ENCODE measurements around the gene SMIM12. TPM values are rescaled to one million over a fixed set of nuclear protein-coding genes. Genes with fewer than 3 reads are reported as not detected.

SMIM12 gene
- total RNA-seq, 1 experiment from 2014 or later = 19.3 TPM

DNA sequence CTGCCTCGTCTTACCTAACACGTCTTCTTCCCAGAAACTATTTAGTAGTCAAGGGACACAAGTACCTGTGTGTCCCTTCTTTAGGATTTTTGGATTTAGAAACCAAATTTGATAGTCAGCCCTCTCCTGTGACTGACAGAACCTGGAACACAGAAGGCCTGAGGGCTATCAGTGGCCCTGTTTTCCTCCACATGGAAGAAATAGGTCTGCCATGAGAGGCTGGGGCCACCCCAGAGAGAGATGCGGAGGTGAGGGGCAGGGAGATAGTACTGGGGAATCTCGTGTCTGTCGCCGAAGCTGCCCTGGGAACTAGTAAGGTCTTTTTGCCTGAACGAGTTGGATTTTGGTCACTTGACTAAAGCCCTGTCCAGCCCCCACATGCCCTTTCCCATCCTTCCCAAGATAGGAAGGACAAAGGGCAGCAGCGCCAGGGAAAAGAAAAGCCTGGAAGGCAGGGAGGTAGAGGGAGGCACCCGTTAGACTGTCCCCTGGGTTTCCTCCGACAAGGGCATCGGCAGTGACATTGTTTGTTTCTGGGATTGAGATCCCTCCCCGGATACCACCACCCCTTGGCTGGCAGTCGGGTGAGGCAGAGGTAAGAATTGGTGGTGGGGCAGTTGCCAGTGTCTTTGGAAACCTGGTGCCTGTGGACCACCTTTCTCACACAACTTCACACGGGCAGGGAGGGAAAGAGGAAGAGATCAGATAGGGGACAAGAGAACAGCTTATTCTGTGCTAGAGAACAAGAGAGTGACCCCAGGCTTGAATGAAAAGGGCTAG lies 19.8 kb downstream of the SMIM12 start:
- no peaks in the 10 kb centered on the region for H3K9me3 Mint-ChIP-seq (ENCODE audit: unreplicated experiment)
- CTCF ChIA-PET = no interaction called here

DNA sequence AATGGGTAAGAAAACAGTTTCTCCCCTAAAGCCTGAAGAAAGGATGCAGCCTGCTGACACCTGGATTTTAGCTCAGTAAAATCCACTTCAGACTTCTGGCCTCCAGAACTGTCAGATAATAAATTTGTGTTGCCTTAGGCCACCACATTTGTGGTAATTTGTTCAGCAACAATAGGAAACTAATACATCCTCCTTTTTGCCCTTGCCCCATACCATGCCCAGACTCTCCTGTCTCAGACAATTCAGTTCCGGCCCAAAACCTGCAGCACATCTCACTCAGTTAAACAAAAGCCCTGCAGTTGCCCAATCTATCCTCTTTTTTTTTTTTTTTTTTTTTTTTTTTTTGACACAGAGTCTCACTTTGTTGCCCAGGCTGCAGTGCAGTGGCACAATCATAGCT lies 25.8 kb downstream of the SMIM12 start:
- Mint-ChIP-seq H3K9me3 (ENCODE audit: unreplicated experiment) (no peaks in the 10 kb centered on the region), H3K4me3 (ENCODE audit: unreplicated experiment) (no peak overlapping the region), H3K4me1 (ENCODE audit: low read depth, unreplicated experiment) (no peaks in the 10 kb centered on the region), H3K27ac (ENCODE audit: unreplicated experiment) (no peak overlapping the region), H3K27me3 (ENCODE audit: insufficient read depth, unreplicated experiment) (no peaks in the 10 kb centered on the region), H3K36me3 (ENCODE audit: insufficient read depth, unreplicated experiment) (no peaks in the 10 kb centered on the region)
- POLR2A ChIA-PET = interaction anchor here (0.6 kb wide), 1 partner anchor 8 kb away, joined by 4 read pairs; no protein-coding TSS in a partner anchor
- no peak for DNase-seq
- TF ChIP-seq, protein P1, sequence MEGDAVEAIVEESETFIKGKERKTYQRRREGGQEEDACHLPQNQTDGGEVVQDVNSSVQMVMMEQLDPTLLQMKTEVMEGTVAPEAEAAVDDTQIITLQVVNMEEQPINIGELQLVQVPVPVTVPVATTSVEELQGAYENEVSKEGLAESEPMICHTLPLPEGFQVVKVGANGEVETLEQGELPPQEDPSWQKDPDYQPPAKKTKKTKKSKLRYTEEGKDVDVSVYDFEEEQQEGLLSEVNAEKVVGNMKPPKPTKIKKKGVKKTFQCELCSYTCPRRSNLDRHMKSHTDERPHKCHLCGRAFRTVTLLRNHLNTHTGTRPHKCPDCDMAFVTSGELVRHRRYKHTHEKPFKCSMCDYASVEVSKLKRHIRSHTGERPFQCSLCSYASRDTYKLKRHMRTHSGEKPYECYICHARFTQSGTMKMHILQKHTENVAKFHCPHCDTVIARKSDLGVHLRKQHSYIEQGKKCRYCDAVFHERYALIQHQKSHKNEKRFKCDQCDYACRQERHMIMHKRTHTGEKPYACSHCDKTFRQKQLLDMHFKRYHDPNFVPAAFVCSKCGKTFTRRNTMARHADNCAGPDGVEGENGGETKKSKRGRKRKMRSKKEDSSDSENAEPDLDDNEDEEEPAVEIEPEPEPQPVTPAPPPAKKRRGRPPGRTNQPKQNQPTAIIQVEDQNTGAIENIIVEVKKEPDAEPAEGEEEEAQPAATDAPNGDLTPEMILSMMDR (IDR thresholded peaks at IDR 0.05; ENCODE audit: insufficient read depth in 1 of 2, low read depth in 1 of 2, low read length in 1 of 2, severe bottlenecking in 1 of 2, unreplicated experiment in 1 of 2) = no peak
- H3K4me1 ChIP-seq = no peaks in the 10 kb centered on the region
- H3K9me3 ChIP-seq = no peaks in the 10 kb centered on the region
- no peaks in the 10 kb centered on the region for H3K27me3 ChIP-seq (replicated peaks; ENCODE audit: control insufficient read depth, insufficient read depth, low read length)
- no peak overlapping the region for H3K4me3 ChIP-seq (ENCODE audit: low read depth, low read length)
- CTCF ChIA-PET = interaction anchor here (0.7 kb wide), 1 partner anchor 12 kb away, joined by 3 read pairs; no protein-coding TSS in a partner anchor
- H3K36me3 ChIP-seq (ENCODE audit: control insufficient read depth, insufficient read depth, low read length) = no peaks in the 10 kb centered on the region
- BruUV-seq (replicated peaks) = no TSS peak
- intact Hi-C loops (cut with micrococcal nuclease; ENCODE audit: unreplicated experiment) = no loop called here

More for the DNA sequence above, 19.8 kb downstream of the SMIM12 start:
- Mint-ChIP-seq H3K27me3 (ENCODE audit: insufficient read depth, unreplicated experiment) (no peaks in the 10 kb centered on the region), H3K4me1 (ENCODE audit: low read depth, unreplicated experiment) (peaks cover 5% of the 10 kb centered on the region), H3K4me3 (ENCODE audit: unreplicated experiment) (no peak overlapping the region), H3K36me3 (ENCODE audit: insufficient read depth, unreplicated experiment) (no peaks in the 10 kb centered on the region), H3K27ac (ENCODE audit: unreplicated experiment) (no peak overlapping the region)
- TF ChIP-seq, protein P1 (IDR thresholded peaks at IDR 0.05; ENCODE audit: insufficient read depth in 1 of 2, low read depth in 1 of 2, low read length in 1 of 2, severe bottlenecking in 1 of 2, unreplicated experiment in 1 of 2) = no peak
- intact Hi-C loops (cut with micrococcal nuclease; ENCODE audit: unreplicated experiment) = no loop called here
- BruUV-seq (replicated peaks) = no TSS peak
- Histone ChIP-seq H3K27me3 (replicated peaks; ENCODE audit: control insufficient read depth, insufficient read depth, low read length) (no peaks in the 10 kb centered on the region), H3K9me3 (no peaks in the 10 kb centered on the region), H3K4me1 (peaks cover 13% of the 10 kb centered on the region; the same call in 1 of the 2 replicates), H3K4me3 (ENCODE audit: low read depth, low read length) (no peak overlapping the region), H3K36me3 (ENCODE audit: control insufficient read depth, insufficient read depth, low read length) (no peaks in the 10 kb centered on the region)
- POLR2A ChIA-PET = no interaction called here
- no peak for DNase-seq

DNA sequence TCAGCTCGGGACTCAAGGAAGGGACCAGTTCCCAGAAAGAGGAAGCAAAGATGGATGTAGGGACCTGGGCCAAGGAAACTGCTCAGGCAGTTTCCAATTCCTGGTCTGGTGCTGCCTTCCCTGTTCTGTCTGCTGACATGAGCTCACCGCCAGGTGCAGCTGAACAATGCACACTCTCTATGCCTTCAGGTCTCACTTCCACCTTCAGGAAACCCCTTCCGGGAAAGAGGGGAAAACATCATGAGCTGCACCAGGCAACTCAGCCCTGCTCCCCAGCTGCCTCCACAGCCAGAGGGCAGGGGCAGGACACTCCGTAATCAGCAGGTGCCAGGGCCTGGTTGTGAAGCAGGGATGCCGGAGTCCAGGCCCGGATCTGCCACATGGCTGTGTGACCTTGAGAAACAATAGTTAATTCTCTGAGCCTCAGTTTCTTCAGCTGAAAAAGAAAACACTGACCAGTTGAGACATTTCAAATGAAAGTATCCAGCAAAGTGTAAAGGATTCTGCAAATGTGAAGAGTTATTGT lies 27.8 kb downstream of the SMIM12 start:
- Histone ChIP-seq H3K9me3 (no peaks in the 10 kb centered on the region), H3K4me3 (ENCODE audit: low read depth, low read length) (no peak overlapping the region), H3K36me3 (ENCODE audit: control insufficient read depth, insufficient read depth, low read length) (no peaks in the 10 kb centered on the region), H3K27me3 (replicated peaks; ENCODE audit: control insufficient read depth, insufficient read depth, low read length) (no peaks in the 10 kb centered on the region), H3K4me1 (no peaks in the 10 kb centered on the region)
- TF ChIP-seq, protein P1 (IDR thresholded peaks at IDR 0.05; ENCODE audit: insufficient read depth in 1 of 2, low read depth in 1 of 2, low read length in 1 of 2, severe bottlenecking in 1 of 2, unreplicated experiment in 1 of 2) = no peak
- no peaks in the 10 kb centered on the region for H3K4me1 Mint-ChIP-seq (ENCODE audit: low read depth, unreplicated experiment)
- H3K4me3 Mint-ChIP-seq (ENCODE audit: unreplicated experiment) = no peak overlapping the region
- CTCF ChIA-PET = no interaction called here
- no peak for DNase-seq
- H3K36me3 Mint-ChIP-seq (ENCODE audit: insufficient read depth, unreplicated experiment) = no peaks in the 10 kb centered on the region
- intact Hi-C loops (cut with micrococcal nuclease; ENCODE audit: unreplicated experiment) = no loop called here
- POLR2A ChIA-PET = no interaction called here
- H3K27ac Mint-ChIP-seq (ENCODE audit: unreplicated experiment) = no peak overlapping the region
- BruUV-seq (replicated peaks) = no TSS peak
- no peaks in the 10 kb centered on the region for H3K27me3 Mint-ChIP-seq (ENCODE audit: insufficient read depth, unreplicated experiment)
- no peaks in the 10 kb centered on the region for H3K9me3 Mint-ChIP-seq (ENCODE audit: unreplicated experiment)

All from Caco-2 (cell line).